Mesangial cell (primary cell): Measurements from ENCODE around the gene NLRX1. TPM values are rescaled to one million over a fixed set of nuclear protein-coding genes. Genes with fewer than 3 reads are reported as not detected.

Experiments
- total RNA-seq: library from RNA; depleted of rRNA; stranded (reverse); fragments of >200 nt; gene quantifications from 2 replicates; pipeline ENCODE4 v1.2.3, GENCODE V29; 2015

The NLRX1 gene, protein sequence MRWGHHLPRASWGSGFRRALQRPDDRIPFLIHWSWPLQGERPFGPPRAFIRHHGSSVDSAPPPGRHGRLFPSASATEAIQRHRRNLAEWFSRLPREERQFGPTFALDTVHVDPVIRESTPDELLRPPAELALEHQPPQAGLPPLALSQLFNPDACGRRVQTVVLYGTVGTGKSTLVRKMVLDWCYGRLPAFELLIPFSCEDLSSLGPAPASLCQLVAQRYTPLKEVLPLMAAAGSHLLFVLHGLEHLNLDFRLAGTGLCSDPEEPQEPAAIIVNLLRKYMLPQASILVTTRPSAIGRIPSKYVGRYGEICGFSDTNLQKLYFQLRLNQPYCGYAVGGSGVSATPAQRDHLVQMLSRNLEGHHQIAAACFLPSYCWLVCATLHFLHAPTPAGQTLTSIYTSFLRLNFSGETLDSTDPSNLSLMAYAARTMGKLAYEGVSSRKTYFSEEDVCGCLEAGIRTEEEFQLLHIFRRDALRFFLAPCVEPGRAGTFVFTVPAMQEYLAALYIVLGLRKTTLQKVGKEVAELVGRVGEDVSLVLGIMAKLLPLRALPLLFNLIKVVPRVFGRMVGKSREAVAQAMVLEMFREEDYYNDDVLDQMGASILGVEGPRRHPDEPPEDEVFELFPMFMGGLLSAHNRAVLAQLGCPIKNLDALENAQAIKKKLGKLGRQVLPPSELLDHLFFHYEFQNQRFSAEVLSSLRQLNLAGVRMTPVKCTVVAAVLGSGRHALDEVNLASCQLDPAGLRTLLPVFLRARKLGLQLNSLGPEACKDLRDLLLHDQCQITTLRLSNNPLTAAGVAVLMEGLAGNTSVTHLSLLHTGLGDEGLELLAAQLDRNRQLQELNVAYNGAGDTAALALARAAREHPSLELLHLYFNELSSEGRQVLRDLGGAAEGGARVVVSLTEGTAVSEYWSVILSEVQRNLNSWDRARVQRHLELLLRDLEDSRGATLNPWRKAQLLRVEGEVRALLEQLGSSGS
- 19.1 and 25.4 TPM in 2 replicates for total RNA-seq

DNA sequence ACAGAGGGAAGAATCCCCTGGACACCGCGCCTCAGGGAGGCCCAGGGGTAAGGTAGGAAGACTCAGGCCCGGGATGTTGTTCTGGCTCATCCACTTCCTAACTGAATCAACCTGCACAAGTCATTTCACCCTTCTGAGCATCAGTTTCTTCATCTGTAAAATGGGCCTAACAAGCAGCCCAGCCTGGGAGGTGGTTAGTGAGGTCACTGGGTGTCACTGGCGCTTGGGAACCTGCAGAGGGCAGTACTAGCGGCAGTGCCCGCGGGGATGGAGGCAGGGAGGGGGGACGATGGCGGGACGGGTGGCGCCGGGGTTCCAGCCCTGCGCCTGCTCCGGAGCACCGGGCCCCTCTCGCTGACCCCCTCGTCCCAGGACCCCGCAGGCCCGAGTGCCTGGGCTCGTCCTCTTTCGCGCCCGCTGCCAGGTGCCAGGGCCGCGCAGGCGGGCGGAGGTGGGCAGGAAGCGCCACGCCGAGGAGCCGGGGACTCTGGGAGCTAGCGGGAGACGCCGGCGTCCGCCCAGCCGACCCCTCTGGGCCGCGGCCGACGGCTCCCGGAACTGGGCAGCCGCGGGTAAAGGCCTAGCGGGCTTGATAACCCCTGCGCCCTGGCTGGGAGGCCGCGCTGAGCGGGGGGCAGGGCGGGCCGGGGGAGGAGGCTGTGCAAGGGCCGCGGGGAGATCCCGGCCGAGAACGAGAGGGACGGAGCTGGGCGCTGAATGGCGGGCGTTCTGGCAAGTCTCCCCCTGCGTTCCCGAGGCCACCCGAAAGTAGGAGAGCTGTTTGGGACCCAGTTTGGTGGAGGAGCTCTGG is at the start of gene NLRX1:
Gene NLRX1 (plus strand): TSS at position 255 of the 811 bp plus-strand sequence. CDS start 2,679 bp downstream, outside the sequence.

DNA sequence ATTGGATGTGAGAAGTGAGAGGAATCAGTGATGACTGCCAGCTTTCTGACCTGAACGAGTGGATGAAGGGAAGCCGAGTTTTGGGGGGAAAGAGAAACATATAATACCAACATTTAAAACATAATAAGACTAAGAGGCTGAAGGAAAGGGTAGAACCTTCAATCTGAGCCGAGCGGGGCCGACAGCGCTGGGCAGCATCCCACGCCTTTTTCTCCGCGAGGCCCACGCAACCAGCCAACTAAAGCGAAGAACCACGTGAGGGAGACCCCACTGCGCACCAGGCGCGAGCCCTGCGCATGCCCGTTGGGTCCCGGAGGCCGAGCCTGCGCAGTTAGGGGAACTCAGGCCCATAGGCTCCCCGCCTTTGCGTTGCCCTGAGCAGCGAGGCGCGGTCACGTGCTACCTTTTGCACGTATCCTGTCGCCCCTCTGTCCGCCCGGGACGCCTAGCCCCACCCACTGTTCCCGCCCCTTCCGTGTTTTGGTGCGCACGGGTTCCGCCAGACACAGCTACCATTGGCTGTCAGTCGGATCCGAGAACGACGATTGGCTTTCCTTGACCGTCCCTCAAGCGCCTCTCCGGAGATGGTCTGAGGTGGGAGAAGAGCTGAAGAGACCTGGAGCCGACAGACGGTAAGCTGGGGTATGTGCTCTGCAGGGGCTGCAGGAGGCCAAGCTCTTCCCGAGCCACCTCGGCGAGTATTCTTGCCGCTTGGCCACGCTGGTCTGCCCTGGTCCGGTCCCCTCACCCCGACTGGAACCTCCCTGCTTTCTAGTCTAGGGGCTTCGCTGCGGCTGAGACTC is 47.3 kb upstream of the NLRX1 start, which contains the start of gene HINFP:
Gene HINFP (plus strand): TSS at position 573 of the 803 bp plus-strand sequence. CDS start 5,365 bp downstream, outside the sequence.

DNA sequence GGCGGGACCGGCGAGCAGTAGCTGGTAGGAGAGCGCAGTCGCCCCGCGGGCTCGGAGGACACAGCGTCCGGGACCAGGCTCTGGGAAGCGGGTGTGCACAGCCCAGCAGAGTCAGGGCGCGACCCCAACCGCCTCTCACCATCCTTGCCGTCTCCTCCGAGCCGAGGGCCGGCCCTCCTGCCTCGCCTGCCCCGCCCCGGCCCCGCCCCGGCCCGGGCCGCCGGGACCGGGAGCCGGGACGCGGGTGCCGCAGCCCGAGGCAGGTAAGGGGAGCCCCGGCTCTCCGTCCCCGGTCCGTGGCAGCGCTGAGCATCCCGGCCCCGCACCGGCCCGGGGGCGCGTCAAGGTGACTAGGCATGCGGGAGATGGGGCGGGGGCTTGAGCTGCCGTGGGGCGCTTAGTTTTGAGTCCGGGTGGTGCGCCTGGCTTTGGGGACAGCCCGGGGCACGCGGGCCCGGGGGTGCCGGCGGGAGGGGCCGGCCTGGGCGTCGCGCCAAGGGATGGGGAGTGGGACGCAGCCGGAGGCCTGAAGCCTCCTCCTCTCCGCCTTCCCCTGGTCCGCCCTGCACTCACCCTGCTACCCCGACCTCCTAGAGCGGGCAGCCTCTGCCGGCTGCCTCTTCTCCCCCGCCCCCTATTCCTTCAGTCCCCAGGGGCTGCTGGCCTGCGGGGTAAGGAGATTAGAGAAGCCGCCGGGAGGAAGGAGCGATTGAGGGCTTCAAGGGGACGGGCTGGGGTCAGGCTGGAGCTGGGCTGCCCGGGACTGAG is 19.3 kb upstream of the NLRX1 start, which contains the start of gene ABCG4:
Gene ABCG4 (plus strand): TSS at position 35 of the 768 bp plus-strand sequence. CDS start 914 bp downstream, outside the sequence.

DNA sequence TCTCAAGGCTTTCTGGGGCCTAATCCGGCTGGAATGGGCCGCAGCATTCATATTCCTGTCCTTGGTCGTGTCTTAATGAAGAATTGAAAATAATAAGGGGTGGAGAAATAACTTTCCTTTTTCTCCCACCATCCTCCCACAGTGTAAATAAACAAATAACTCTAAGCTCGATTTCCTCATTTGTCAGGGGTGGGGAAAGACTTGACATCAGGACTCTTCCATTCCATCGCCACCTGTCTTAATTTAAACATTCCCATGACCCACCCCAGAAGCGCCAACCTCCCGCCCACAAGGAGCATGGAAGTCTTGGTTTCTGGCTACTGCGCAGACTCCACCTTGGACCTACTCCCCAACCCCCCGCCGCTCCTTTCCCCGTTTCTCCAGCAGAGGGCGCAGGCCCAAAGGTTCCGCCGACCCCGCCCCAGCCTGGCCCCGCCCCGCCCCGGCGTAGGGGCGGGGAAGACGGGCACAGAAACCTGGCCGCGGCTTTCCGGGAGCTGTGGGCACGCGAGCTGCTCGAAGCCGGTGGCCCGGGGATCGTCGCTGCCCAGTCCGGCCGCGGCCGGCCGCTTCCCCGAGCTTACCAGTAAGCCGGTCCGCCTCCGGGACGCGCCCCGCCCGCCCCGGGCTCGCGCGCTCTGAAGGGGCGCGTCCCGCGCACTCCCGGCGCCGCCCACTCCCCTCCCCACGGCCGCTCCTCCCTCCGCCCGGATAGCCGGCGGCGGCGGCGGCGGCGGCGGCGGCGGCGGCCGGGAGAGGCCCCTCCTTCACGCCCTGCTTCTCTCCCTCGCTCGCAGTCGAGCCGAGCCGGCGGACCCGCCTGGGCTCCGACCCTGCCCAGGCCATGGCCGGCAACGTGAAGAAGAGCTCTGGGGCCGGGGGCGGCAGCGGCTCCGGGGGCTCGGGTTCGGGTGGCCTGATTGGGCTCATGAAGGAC is 37.3 kb downstream of the NLRX1 start, which contains the start of gene CBL:
Gene CBL (plus strand): TSS at position 766 of the 937 bp plus-strand sequence. CDS start 79 bp downstream, at position 845.

Other genes starting within 250 kb of the NLRX1 start
- 30.3 and 58.2 TPM in 2 replicates for gene BCL9L, start 242.8 kb upstream of the NLRX1 start, total RNA-seq
- not detected in 2 replicates for gene UPK2, start 212.4 kb upstream of the NLRX1 start, total RNA-seq
- not detected in 2 replicates for gene FOXR1, start 197.0 kb upstream of the NLRX1 start, total RNA-seq
- 7.2 and 12.5 TPM in 2 replicates for gene CENATAC, start 170.6 kb upstream of the NLRX1 start, total RNA-seq
- 1,334 and 1,525 TPM in 2 replicates for gene RPS25, start 150.4 kb upstream of the NLRX1 start, total RNA-seq
- 75.0 and 110 TPM in 2 replicates for gene TRAPPC4, start 150.0 kb upstream of the NLRX1 start, total RNA-seq
- 50.4 and 68.5 TPM in 2 replicates for gene SLC37A4, start 137.8 kb upstream of the NLRX1 start, total RNA-seq
- gene HYOU1, start 111.5 kb upstream of the NLRX1 start, total RNA-seq = 86.6 and 187 TPM in 2 replicates
- 24.4 and 43.9 TPM in 2 replicates for gene VPS11, start 100.9 kb upstream of the NLRX1 start, total RNA-seq
- gene HMBS, start 83.8 kb upstream of the NLRX1 start, total RNA-seq = 38.8 and 62.1 TPM in 2 replicates
- gene DPAGT1, start 66.9 kb upstream of the NLRX1 start, total RNA-seq = 31.8 and 41.1 TPM in 2 replicates
- gene C2CD2L, start 61.4 kb upstream of the NLRX1 start, total RNA-seq = 5.8 and 8.6 TPM in 2 replicates
- 10.9 and 32.2 TPM in 2 replicates for gene HINFP, start 47.1 kb upstream of the NLRX1 start, total RNA-seq
- 0.49 and 1.1 TPM in 2 replicates for gene ABCG4, start 19.7 kb upstream of the NLRX1 start, total RNA-seq
- gene NHERF4, start 16.8 kb downstream of the NLRX1 start, total RNA-seq = 0.25 TPM in 1 of 2 replicates, not detected in the other
- 11.9 and 14.0 TPM in 2 replicates for gene CBL, start 37.6 kb downstream of the NLRX1 start, total RNA-seq
- gene MCAM, start 148.4 kb downstream of the NLRX1 start, total RNA-seq = 304 and 613 TPM in 2 replicates
- gene RNF26, start 165.8 kb downstream of the NLRX1 start, total RNA-seq = 21.7 and 39.4 TPM in 2 replicates
- 1.6 and 8.5 TPM in 2 replicates for gene C1QTNF5, start 172.2 kb downstream of the NLRX1 start, total RNA-seq
- gene MFRP, start 178.0 kb downstream of the NLRX1 start, total RNA-seq = not detected in 2 replicates
- 1.1 and 11.3 TPM in 2 replicates for gene USP2, start 213.0 kb downstream of the NLRX1 start, total RNA-seq